SH-SY5Y (cell line): ENCODE measurements around the gene ACSL6.

Experiments
- GATA2 ChIP-seq: IDR thresholded peaks from 2 replicates; pipeline ENCODE4 v1.6.1; 2011; ENCODE audit warnings: mild to moderate bottlenecking, low read depth, low read length
- GATA3 ChIP-seq: IDR thresholded peaks from 2 replicates; pipeline ENCODE4 v1.6.1; 2011; ENCODE audit warnings: low read depth, mild to moderate bottlenecking, low read length, moderate library complexity

The ACSL6 gene

GRCh38 chr5:132027027-132027426 lies 15.6 kb upstream of the ACSL6 start:
- no peak for TF ChIP-seq GATA2
- TF ChIP-seq GATA3: no peak

- TF ChIP-seq GATA3 (no peak), GATA2 (no peak)
These were observed 15.1 kb upstream of the ACSL6 start for GRCh38 chr5:132026516-132027008.

- TF ChIP-seq GATA2 (no peak), GATA3 (no peak)
These were observed 14.0 kb upstream of the ACSL6 start for GRCh38 chr5:132025403-132025971.

GRCh38 chr5:132024789-132025402 lies 13.4 kb upstream of the ACSL6 start:
- no peak for TF ChIP-seq GATA3
- no peak for TF ChIP-seq GATA2

GRCh38 chr5:132024117-132024435 lies 12.6 kb upstream of the ACSL6 start:
- TF ChIP-seq GATA3 (no peak), GATA2 (no peak)

- TF ChIP-seq GATA2: no peak
- no peak for TF ChIP-seq GATA3
These were observed 12.0 kb upstream of the ACSL6 start for GRCh38 chr5:132023258-132024116.

GRCh38 chr5:132022737-132023136 lies 11.3 kb upstream of the ACSL6 start:
- TF ChIP-seq GATA3: no peak
- TF ChIP-seq GATA2: no peak

GRCh38 chr5:132021654-132022053 lies 10.2 kb upstream of the ACSL6 start:
- no peak for TF ChIP-seq GATA2
- TF ChIP-seq GATA3: no peak

- TF ChIP-seq GATA2: no peak
- no peak for TF ChIP-seq GATA3
These were observed 9.3 kb upstream of the ACSL6 start for GRCh38 chr5:132020568-132021339.

- no peak for TF ChIP-seq GATA3
- no peak for TF ChIP-seq GATA2
These were observed 8.5 kb upstream of the ACSL6 start for GRCh38 chr5:132019857-132020555.

GRCh38 chr5:132019337-132019736 lies 7.9 kb upstream of the ACSL6 start:
- TF ChIP-seq GATA2: no peak
- TF ChIP-seq GATA3: no peak

- no peak for TF ChIP-seq GATA3
- no peak for TF ChIP-seq GATA2
These were observed 6.5 kb upstream of the ACSL6 start for GRCh38 chr5:132017738-132018625.

GRCh38 chr5:132017316-132017715 lies 5.9 kb upstream of the ACSL6 start:
- no peak for TF ChIP-seq GATA3
- no peak for TF ChIP-seq GATA2
